B cell (primary cell): ENCODE results near the gene ALMS1.
"Not testable (repeated sequence)": the region's sequence is repeated elsewhere in the genome, so short reads cannot be mapped to it uniquely, and the experiment has no call there.

Experiments
- CTCF ChIP-seq: fragments of 200-600 bp; IDR thresholded peaks from one replicate; pipeline ENCODE4 v1.8.0; 2022; ENCODE audit warnings: antibody characterized with exemption, mild to moderate bottlenecking
- EZH2 ChIP-seq: IDR thresholded peaks from 2 replicates; pipeline ENCODE4 v1.6.1; 2012; ENCODE audit warnings: borderline replicate concordance, low read depth, mild to moderate bottlenecking, moderate library complexity, low read length; ENCODE audit not compliant: insufficient read depth, poor library complexity, severe bottlenecking

DNA sequence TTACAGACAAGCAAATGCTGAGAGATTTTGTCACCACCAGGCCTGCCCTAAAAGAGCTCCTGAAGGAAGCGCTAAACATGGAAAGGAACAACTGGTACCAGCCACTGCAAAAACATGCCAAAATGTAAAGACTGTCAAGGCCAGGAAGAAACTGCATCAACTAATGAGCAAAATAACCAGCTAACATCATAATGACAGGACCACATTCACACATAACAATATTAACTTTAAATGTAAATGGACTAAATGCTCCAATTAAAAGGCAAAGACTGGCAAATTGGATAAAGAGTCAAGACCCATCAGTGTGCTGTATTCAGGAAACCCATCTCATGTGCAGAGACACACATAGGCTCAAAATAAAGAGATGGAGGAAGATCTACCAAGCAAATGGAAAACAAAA lies 76.8 kb downstream of the ALMS1 start:
- TF ChIP-seq CTCF, EZH2: not testable (repeated sequence)
